ENCODE results near the gene XRCC1.

XRCC1 gene

GRCh38 chr19:43495082-43495481 lies 80.2 kb downstream of the XRCC1 start:
- FAIRE-seq (no peak), DNase-seq (ENCODE audit: insufficient read length, low spot score) (no peak)
